Panc1 (cell line): ENCODE measurements around the gene TXNDC16. TPM values are rescaled to one million over a fixed set of nuclear protein-coding genes. Genes with fewer than 3 reads are reported as not detected.

Experiments
- ATAC-seq: fragments of 200-7000 bp; cut with Tn5 transposase; 2 replicates; pipeline ENCODE4 v1.9.1; 2020; ENCODE audit warnings: mild to moderate bottlenecking, moderate library complexity
- BruUV-seq: library from RNA; stranded (reverse); fragments of 400-500 nt; replicated peaks from 2 replicates; lab custom pipeline; 2021; lab: Mats Ljungman, UMichigan
- CTCF ChIA-PET: fragments of 300-600 bp; sonication (Branson Sonifier 250); formaldehyde crosslinking; loops from one replicate; lab custom pipeline; 2022; ENCODE audit warnings: antibody characterized with exemption; lab: Charles Lee
- POLR2A ChIA-PET: fragments of 300-600 bp; sonication (Branson Sonifier 250); formaldehyde crosslinking; loops from one replicate; lab custom pipeline; 2022; ENCODE audit warnings: antibody characterized with exemption; lab: Charles Lee
- DNase-seq: peaks from one replicate; pipeline ENCODE4 v3.0.0-alpha.2; 2010; ENCODE audit warnings: low read depth, low spot score
- H3K27ac ChIP-seq: 2 replicates; pipeline ENCODE4 v1.5.1; 2011; ENCODE audit warnings: mild to moderate bottlenecking, low read length, inconsistent platforms
- H3K27me3 ChIP-seq: fragments of 200-500 bp; sonication (Bioruptor generic); 2 replicates; pipeline ENCODE4 v1.6.0; 2014; ENCODE audit warnings: low read length, inconsistent platforms; ENCODE audit not compliant: control insufficient read depth, insufficient read depth
- H3K36me3 ChIP-seq: fragments of 200-500 bp; sonication (Bioruptor generic); 2 replicates; pipeline ENCODE4 v1.5.1; 2014; ENCODE audit warnings: inconsistent platforms, mild to moderate bottlenecking, low read length, moderate library complexity; ENCODE audit not compliant: control insufficient read depth, insufficient read depth
- H3K4me1 ChIP-seq: 2 replicates; pipeline ENCODE4 v1.5.1; 2011; ENCODE audit warnings: inconsistent platforms, mild to moderate bottlenecking, low read length, moderate library complexity; ENCODE audit not compliant: control insufficient read depth, insufficient read depth
- H3K4me3 ChIP-seq, 2 experiments: 2 replicates each; pipeline ENCODE4 v1.5.1; 2011 to 2012; ENCODE audit warnings: low read depth in 2 of 2, low read length in 2 of 2, mild to moderate bottlenecking in 2 of 2, inconsistent platforms in 1 of 2, moderate library complexity in 1 of 2
- H3K9me3 ChIP-seq: fragments of 200-500 bp; sonication (Bioruptor generic); 2 replicates; pipeline ENCODE4 v1.5.1; 2014; ENCODE audit warnings: low read depth, mild to moderate bottlenecking, inconsistent platforms, low read length, moderate library complexity; ENCODE audit not compliant: control insufficient read depth, insufficient read depth
- POLR2AphosphoS5 ChIP-seq: IDR thresholded peaks from 2 replicates; pipeline ENCODE4 v1.6.1; 2012; ENCODE audit warnings: mild to moderate bottlenecking, low read depth, low read length, moderate library complexity
- REST ChIP-seq, 2 experiments: IDR thresholded peaks; 2 replicates each; pipeline ENCODE4 v1.6.1; 2011 to 2012; ENCODE audit warnings: low read depth in 2 of 2, control low read depth in 1 of 2, low read length in 1 of 2, mild to moderate bottlenecking in 1 of 2, moderate library complexity in 1 of 2; ENCODE audit not compliant: insufficient read depth in 1 of 2
- SIN3A ChIP-seq: IDR thresholded peaks from 2 replicates; pipeline ENCODE4 v1.6.1; 2012; ENCODE audit warnings: low read depth, mild to moderate bottlenecking, low read length, moderate library complexity, borderline replicate concordance; ENCODE audit not compliant: insufficient read depth
- TCF7L2 ChIP-seq: IDR thresholded peaks from 2 replicates; pipeline ENCODE4 v1.6.1; 2011; ENCODE audit warnings: mild to moderate bottlenecking, low read depth, low read length, inconsistent platforms
- in situ Hi-C: cut with HindIII; loops from 2 replicates; pipeline ENCODE4 v1.10.0; 2016; ENCODE audit warnings: low sequenced_read_pairs, low pct_unique_long_range_greater_than_20kb
- intact Hi-C: fragments of 100-400 bp; cut with micrococcal nuclease; formaldehyde crosslinking; loops from one replicate; pipeline ENCODE4 v1.10.0; 2022; ENCODE audit not compliant: unreplicated experiment
- total RNA-seq: library from RNA; stranded (reverse); gene quantifications from one replicate; pipeline ENCODE4 v1.2.1, GENCODE V29; 2021; ENCODE audit not compliant: unreplicated experiment
- TF ChIP-seq, protein P1 (sequence below): fragments of 450-650 bp; IDR thresholded peaks from 2 replicates; pipeline ENCODE4 v1.5.1; 2017; ENCODE audit warnings: mild to moderate bottlenecking

TXNDC16 gene
- total RNA-seq, 1 experiment from 2014 or later = 4.9 TPM

DNA sequence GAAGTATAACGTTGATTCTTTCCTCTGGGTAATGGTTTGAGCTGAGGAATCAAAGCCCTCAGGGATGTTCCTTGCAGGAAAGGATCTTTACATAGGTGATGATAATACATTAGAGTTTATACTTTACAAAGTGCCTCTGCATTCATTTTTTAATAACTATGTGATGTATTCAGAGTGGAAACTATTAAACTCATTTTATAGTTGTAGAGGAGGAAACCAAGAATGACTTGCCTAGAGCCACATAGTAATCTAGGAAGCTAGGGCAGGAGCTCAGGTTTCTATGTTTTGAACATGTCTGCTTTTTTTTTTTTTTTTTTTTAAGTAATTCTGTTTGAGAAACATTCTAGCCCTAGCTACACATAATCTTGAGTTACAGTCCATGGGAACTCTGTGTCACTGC, 117.3 kb downstream of the TXNDC16 start:
- in situ Hi-C loops (no loop called here), intact Hi-C loops (no loop called here)
- Histone ChIP-seq H3K4me1 (no peaks in the 10 kb centered on the region), H3K9me3 (no peaks in the 10 kb centered on the region), H3K27me3 (no peaks in the 10 kb centered on the region), H3K36me3 (no peaks in the 10 kb centered on the region), H3K4me3 (no peak overlapping the region), H3K27ac (no peak overlapping the region)
- POLR2A ChIA-PET = interaction anchor here (0.7 kb wide), 1 partner anchor 242 kb away, joined by 5 read pairs; no protein-coding TSS in a partner anchor
- no TSS peak for BruUV-seq
- ATAC-seq (no peak), DNase-seq (no peak)
- no peak for TF ChIP-seq SIN3A
- no peak for TF ChIP-seq TCF7L2
- TF ChIP-seq, protein P1, sequence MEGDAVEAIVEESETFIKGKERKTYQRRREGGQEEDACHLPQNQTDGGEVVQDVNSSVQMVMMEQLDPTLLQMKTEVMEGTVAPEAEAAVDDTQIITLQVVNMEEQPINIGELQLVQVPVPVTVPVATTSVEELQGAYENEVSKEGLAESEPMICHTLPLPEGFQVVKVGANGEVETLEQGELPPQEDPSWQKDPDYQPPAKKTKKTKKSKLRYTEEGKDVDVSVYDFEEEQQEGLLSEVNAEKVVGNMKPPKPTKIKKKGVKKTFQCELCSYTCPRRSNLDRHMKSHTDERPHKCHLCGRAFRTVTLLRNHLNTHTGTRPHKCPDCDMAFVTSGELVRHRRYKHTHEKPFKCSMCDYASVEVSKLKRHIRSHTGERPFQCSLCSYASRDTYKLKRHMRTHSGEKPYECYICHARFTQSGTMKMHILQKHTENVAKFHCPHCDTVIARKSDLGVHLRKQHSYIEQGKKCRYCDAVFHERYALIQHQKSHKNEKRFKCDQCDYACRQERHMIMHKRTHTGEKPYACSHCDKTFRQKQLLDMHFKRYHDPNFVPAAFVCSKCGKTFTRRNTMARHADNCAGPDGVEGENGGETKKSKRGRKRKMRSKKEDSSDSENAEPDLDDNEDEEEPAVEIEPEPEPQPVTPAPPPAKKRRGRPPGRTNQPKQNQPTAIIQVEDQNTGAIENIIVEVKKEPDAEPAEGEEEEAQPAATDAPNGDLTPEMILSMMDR = no peak
- TF ChIP-seq POLR2AphosphoS5 = no peak
- no peak for TF ChIP-seq REST (IDR thresholded peaks at IDR 0.05; ENCODE audit: insufficient read depth in 1 of 2, low read depth in 2 of 2, low read length in 1 of 2)
- CTCF ChIA-PET = no interaction called here

- no peaks in the 10 kb centered on the region for H3K9me3 ChIP-seq
Measured at GRCh38 chr14:52430474-52430873, 121.8 kb downstream of the TXNDC16 start.

More at GRCh38 chr14:52430474-52430873, 121.8 kb downstream of the TXNDC16 start:
- TF ChIP-seq TCF7L2 (no peak), SIN3A (no peak), POLR2AphosphoS5 (no peak), REST (IDR thresholded peaks at IDR 0.05; ENCODE audit: insufficient read depth in 1 of 2, low read depth in 2 of 2, low read length in 1 of 2) (no peak)
- TF ChIP-seq, protein P1 = no peak
- CTCF ChIA-PET = no interaction called here
- in situ Hi-C loops (no loop called here), intact Hi-C loops (no loop called here)
- BruUV-seq = no TSS peak
- POLR2A ChIA-PET = no interaction called here
- no peaks in the 10 kb centered on the region for H3K27me3 ChIP-seq
- no peaks in the 10 kb centered on the region for H3K36me3 ChIP-seq
- no peak overlapping the region for H3K27ac ChIP-seq
- DNase-seq (no peak), ATAC-seq (no peak)
- H3K4me1 ChIP-seq = no peaks in the 10 kb centered on the region
- H3K4me3 ChIP-seq = no peak overlapping the region
